Retinal pigment epithelial cell (primary cell): ENCODE results near the gene MMP28.

ENCODE experiments used
- DNase-seq: peaks from one replicate; pipeline ENCODE4 v3.0.0-alpha.2; 2010; ENCODE audit warnings: low read depth
- H3K4me3 ChIP-seq: 2 replicates; pipeline ENCODE4 v1.5.1; 2011; ENCODE audit warnings: mild to moderate bottlenecking, low read length, control low read depth, moderate library complexity
- CTCF ChIP-seq: conservative IDR thresholded peaks from 2 replicates; pipeline ENCODE4 v1.5.1; 2011; ENCODE audit warnings: low read depth, low read length, control low read depth, inconsistent platforms

Gene MMP28

GRCh38 chr17:35744830-35745229 is 50.6 kb downstream of the MMP28 start:
- no peak for TF ChIP-seq CTCF
- H3K4me3 ChIP-seq, result no peak overlapping the region
- no peak for DNase-seq

GRCh38 chr17:35743626-35744328 is 51.7 kb downstream of the MMP28 start:
- H3K4me3 ChIP-seq, result no peak overlapping the region
- DNase-seq, result no peak
- no peak for TF ChIP-seq CTCF

DNA sequence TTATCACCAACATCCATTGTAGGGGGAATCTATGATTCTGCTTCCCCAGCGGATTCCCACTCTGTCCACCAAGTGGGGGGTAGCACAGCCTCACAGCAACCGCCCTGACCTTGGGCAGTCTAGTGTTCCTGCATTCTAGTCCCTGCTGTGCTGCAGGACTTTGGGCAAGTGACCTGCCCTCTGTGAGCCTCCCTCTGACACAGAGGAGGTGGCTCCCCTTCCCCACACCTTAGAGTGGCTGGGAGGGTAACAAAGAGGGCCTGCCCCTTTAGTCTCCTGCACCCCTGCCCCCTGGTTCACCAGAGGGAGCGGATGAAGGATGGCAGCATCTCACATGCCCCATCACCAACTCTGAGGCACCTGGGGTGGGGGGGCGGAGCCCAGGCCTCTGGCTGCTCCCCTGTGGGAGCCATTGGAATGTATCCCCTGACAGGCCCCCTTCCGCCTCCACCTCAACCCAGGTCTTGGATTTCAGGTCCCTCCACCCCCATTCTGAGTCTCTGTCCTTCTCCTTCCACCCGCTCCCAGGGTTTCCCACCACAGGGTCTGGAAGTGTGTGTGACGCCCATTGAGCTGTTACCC is 52.5 kb downstream of the MMP28 start:
- no peak for TF ChIP-seq CTCF
- DNase-seq, result no peak
- H3K4me3 ChIP-seq, result no peak overlapping the region

DNA sequence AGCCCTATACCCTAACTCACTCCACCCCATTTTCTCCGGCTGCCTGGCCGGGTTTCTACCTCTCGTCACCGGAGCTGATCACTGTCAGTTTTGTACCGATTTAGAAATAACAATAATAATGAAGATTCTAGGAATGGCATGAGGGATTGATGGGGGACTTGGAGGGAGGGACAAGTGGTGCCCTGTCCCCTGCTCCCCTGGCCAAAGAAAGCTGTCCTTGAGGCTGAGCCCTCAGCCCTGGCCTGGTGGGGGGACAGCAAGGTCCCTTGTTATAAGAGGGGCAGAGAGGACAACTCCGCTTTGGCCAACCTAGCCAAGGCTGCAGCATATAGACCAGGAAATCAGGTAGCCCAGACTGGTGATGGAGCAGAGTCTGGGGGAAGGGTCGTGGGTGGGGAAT is 52.9 kb downstream of the MMP28 start:
- H3K4me3 ChIP-seq, result no peak overlapping the region
- DNase-seq, result no peak
- no peak for TF ChIP-seq CTCF

- TF ChIP-seq CTCF, result peak; percentile 12
- DNase-seq, result no peak
- H3K4me3 ChIP-seq, result no peak overlapping the region
These were observed 54.2 kb downstream of the MMP28 start for GRCh38 chr17:35740997-35741931.

DNA sequence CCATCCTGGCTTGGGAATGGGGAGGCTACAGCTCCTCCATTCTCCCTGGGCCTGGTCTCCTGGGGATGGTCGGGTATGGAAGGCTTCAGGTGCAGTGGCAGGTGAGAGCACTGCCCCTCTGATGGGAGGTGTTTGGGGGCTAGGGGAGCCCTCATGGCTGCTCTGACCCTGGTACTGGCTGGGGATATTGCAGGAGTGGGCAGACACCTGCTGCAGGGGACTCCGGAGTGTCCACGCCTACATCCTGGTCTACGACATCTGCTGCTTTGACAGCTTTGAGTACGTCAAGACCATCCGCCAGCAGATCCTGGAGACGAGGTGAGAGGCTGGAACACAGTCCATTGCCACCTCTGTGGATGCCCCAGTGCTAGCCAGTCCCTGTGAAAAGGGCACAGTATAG is 55.2 kb downstream of the MMP28 start:
- H3K4me3 ChIP-seq, result no peak overlapping the region
- no peak for DNase-seq
- no peak for TF ChIP-seq CTCF
